ENCODE measurements around the gene CPTP.
"Not testable (repeated sequence)": the region's sequence is repeated elsewhere in the genome, so short reads cannot be mapped to it uniquely, and the experiment has no call there.

Gene CPTP

GRCh38 chr1:1315435-1315954 lies 9.1 kb upstream of the CPTP start:
- Histone ChIP-seq H3K36me3 (ENCODE audit: control insufficient read depth, insufficient read depth, low read length) (peaks cover 84% of the 10 kb centered on the region), H3K27ac (ENCODE audit: low read depth, low read length, severe bottlenecking) (no peak overlapping the region), H3K4me3 (ENCODE audit: extremely low read depth, insufficient read depth, low read length, poor library complexity, severe bottlenecking) (no peak overlapping the region)

DNA sequence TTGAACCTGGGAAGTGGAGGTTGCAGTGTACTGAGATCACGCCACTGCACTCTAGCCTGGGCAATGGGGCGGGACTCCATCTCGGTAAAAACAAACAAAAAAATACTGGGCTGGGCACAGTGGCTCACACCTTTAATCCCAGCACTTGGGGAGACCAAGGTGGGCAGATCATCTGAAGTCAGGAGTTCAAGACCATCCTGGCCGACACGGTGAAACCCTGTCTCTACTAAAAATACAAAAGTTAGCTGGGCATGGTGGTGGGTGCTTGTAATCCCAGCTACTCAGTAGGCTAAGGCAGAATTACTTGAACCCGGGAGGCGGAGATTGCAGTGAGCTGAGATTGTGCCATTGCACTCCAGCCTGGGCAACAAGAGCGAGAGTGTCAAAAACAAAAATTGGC lies 8.4 kb upstream of the CPTP start:
- not testable (repeated sequence) for H3K9me3 ChIP-seq (ENCODE audit: control insufficient read depth, low read length); H3K4me3 ChIP-seq (ENCODE audit: extremely low read depth, insufficient read depth, low read length, poor library complexity, severe bottlenecking); H3K27ac ChIP-seq (ENCODE audit: low read depth, low read length, severe bottlenecking)
- Histone ChIP-seq H3K4me1 (ENCODE audit: control insufficient read depth, insufficient read depth, low read length, poor library complexity, severe bottlenecking) (peaks cover 13% of the 10 kb centered on the region), H3K36me3 (ENCODE audit: control insufficient read depth, insufficient read depth, low read length) (peaks cover 85% of the 10 kb centered on the region)
- 84 to 90% methylated on average over 5 to 7 of the region's 8 CpGs for WGBS, 2 experiments (ENCODE audit: insufficient coverage in 2 of 2)

More at GRCh38 chr1:1315435-1315954, 9.1 kb upstream of the CPTP start:
- Histone ChIP-seq H3K4me1 (ENCODE audit: control insufficient read depth, insufficient read depth, low read length, poor library complexity, severe bottlenecking) (peaks cover 7% of the 10 kb centered on the region), H3K9me3 (ENCODE audit: control insufficient read depth, low read length) (no peaks in the 10 kb centered on the region)
- WGBS, 2 experiments (ENCODE audit: insufficient coverage in 2 of 2), result 28 to 36% methylated on average over 7 of the region's 26 CpGs

GRCh38 chr1:1317420-1317819 lies 7.2 kb upstream of the CPTP start:
- 95 to 98% methylated on average over 6 of the region's 6 CpGs for WGBS, 2 experiments (ENCODE audit: insufficient coverage in 2 of 2)
- H3K27ac ChIP-seq (ENCODE audit: low read depth, low read length, severe bottlenecking), result no peak overlapping the region
- H3K4me3 ChIP-seq (ENCODE audit: extremely low read depth, insufficient read depth, low read length, poor library complexity, severe bottlenecking), result no peak overlapping the region
- peaks cover 84% of the 10 kb centered on the region for H3K36me3 ChIP-seq (ENCODE audit: control insufficient read depth, insufficient read depth, low read length)
- H3K4me1 ChIP-seq (ENCODE audit: control insufficient read depth, insufficient read depth, low read length, poor library complexity, severe bottlenecking), result peaks cover 13% of the 10 kb centered on the region
- no peaks in the 10 kb centered on the region for H3K9me3 ChIP-seq (ENCODE audit: control insufficient read depth, low read length)

DNA sequence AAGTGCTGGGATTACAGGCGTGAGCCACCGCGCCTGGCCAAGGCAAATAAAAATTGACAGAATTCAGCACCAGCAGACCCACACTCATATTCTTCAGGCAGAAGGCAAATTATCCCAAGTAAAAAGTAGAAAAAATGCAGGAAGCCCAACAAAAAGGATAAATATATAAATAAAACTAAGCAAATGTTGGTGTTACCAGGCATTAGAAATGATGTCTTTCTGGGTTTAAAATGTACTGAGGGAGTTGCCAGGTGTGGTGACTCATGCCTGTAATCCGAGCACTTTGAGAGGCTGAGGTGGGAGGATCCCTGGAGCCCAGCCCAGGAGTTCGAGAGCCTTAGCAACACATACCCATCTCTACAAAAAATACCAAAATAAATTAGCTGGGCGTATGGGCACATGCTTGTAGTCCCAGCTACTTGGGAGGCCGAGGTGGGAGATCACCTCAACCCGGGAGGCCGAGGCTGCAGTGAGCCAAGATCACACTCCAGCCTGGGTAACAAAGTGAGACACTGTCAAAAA lies 6.4 kb upstream of the CPTP start:
- Histone ChIP-seq H3K9me3 (ENCODE audit: control insufficient read depth, low read length) (no peaks in the 10 kb centered on the region), H3K4me3 (ENCODE audit: extremely low read depth, insufficient read depth, low read length, poor library complexity, severe bottlenecking) (no peak overlapping the region), H3K4me1 (ENCODE audit: control insufficient read depth, insufficient read depth, low read length, poor library complexity, severe bottlenecking) (peaks cover 16% of the 10 kb centered on the region), H3K27ac (ENCODE audit: low read depth, low read length, severe bottlenecking) (no peak overlapping the region), H3K36me3 (ENCODE audit: control insufficient read depth, insufficient read depth, low read length) (peaks cover 82% of the 10 kb centered on the region)
- 92 to 93% methylated on average over 2 to 6 of the region's 9 CpGs for WGBS, 2 experiments (ENCODE audit: insufficient coverage in 2 of 2)

- WGBS, 2 experiments (ENCODE audit: insufficient coverage in 2 of 2), result 93 to 94% methylated on average over 27 to 32 of the region's 36 CpGs
- H3K4me3 ChIP-seq (ENCODE audit: extremely low read depth, insufficient read depth, low read length, poor library complexity, severe bottlenecking), result no peak overlapping the region
- peaks cover 20% of the 10 kb centered on the region for H3K4me1 ChIP-seq (ENCODE audit: control insufficient read depth, insufficient read depth, low read length, poor library complexity, severe bottlenecking)
- H3K36me3 ChIP-seq (ENCODE audit: control insufficient read depth, insufficient read depth, low read length), result peaks cover 76% of the 10 kb centered on the region
- H3K27ac ChIP-seq (ENCODE audit: low read depth, low read length, severe bottlenecking), result no peak overlapping the region
- H3K9me3 ChIP-seq (ENCODE audit: control insufficient read depth, low read length), result no peaks in the 10 kb centered on the region
Observed at GRCh38 chr1:1318777-1319645, 5.6 kb upstream of the CPTP start.

DNA sequence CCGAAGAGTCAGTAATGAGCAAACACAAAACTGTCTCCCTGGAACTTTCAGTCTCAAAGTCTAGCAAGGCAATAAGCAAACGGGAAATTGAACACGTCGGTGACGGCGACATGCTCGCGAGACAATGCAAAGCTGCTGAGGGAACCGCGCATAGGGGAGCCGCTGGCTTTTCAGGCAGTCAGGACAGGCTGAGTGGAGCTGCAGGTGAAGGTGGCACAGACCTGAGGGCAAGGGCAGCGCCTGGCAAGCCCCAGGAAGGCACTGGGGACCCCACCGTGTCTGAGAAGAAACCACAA lies 5.0 kb upstream of the CPTP start:
- H3K27ac ChIP-seq (ENCODE audit: low read depth, low read length, severe bottlenecking), result no peak overlapping the region
- H3K36me3 ChIP-seq (ENCODE audit: control insufficient read depth, insufficient read depth, low read length), result peaks cover 71% of the 10 kb centered on the region
- H3K9me3 ChIP-seq (ENCODE audit: control insufficient read depth, low read length), result no peaks in the 10 kb centered on the region
- 96 to 97% methylated on average over 12 to 13 of the region's 13 CpGs for WGBS, 2 experiments (ENCODE audit: insufficient coverage in 2 of 2)
- peaks cover 20% of the 10 kb centered on the region for H3K4me1 ChIP-seq (ENCODE audit: control insufficient read depth, insufficient read depth, low read length, poor library complexity, severe bottlenecking)
- no peak overlapping the region for H3K4me3 ChIP-seq (ENCODE audit: extremely low read depth, insufficient read depth, low read length, poor library complexity, severe bottlenecking)

GRCh38 chr1:1320666-1321448 lies 3.7 kb upstream of the CPTP start:
- no peak overlapping the region for H3K27ac ChIP-seq (ENCODE audit: low read depth, low read length, severe bottlenecking)
- peaks cover 68% of the 10 kb centered on the region for H3K36me3 ChIP-seq (ENCODE audit: control insufficient read depth, insufficient read depth, low read length)
- no peaks in the 10 kb centered on the region for H3K9me3 ChIP-seq (ENCODE audit: control insufficient read depth, low read length)
- WGBS, 2 experiments (ENCODE audit: insufficient coverage in 2 of 2), result 91 to 92% methylated on average over 19 to 21 of the region's 23 CpGs
- H3K4me1 ChIP-seq (ENCODE audit: control insufficient read depth, insufficient read depth, low read length, poor library complexity, severe bottlenecking), result peaks cover 23% of the 10 kb centered on the region
- no peak overlapping the region for H3K4me3 ChIP-seq (ENCODE audit: extremely low read depth, insufficient read depth, low read length, poor library complexity, severe bottlenecking)

DNA sequence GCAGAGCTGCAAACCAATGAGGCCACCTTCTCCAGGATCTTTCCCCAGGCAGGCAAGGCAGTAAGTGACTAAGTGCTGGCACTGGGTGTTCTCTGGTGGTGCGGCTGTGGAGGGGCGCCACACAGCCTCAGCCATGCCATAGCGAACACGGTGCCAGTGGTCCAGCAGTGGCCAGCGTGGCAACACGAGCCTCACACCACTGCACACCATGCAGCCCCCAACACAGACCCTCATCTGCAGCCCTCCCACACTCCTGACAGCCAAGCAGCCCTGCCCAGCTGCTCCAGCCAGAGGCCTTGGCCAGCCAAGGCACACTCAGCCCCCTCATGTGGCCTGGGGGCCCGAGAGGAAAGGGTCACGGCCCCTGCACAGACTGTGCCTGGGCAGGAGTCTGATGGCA lies 3.1 kb upstream of the CPTP start:
- H3K36me3 ChIP-seq (ENCODE audit: control insufficient read depth, insufficient read depth, low read length), result peaks cover 68% of the 10 kb centered on the region
- no peaks in the 10 kb centered on the region for H3K9me3 ChIP-seq (ENCODE audit: control insufficient read depth, low read length)
- WGBS, 2 experiments (ENCODE audit: insufficient coverage in 2 of 2), result 92 to 98% methylated on average over 8 of the region's 8 CpGs
- H3K4me1 ChIP-seq (ENCODE audit: control insufficient read depth, insufficient read depth, low read length, poor library complexity, severe bottlenecking), result peaks cover 25% of the 10 kb centered on the region
- no peak overlapping the region for H3K4me3 ChIP-seq (ENCODE audit: extremely low read depth, insufficient read depth, low read length, poor library complexity, severe bottlenecking)
- H3K27ac ChIP-seq (ENCODE audit: low read depth, low read length, severe bottlenecking), result no peak overlapping the region

DNA sequence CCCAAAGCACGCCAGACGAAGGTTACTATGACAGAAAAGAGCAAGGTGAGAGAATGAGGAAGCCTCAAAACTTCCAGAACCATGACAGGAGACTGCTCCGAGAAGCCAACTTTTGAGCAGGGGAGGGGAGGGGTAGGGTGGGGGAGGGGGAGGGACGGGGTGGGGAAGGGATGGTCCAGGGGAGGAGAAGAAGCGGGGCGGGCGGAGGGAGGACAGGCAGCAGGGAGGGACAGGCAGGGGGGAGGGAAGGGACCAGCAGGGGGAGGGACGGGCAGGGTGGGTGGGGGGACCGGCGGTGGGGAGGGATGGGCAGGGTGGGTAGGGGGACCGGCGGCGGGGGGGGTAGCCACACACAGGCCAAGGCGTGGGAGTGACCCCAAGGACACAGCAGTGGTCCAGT lies 2.2 kb upstream of the CPTP start:
- no peak overlapping the region for H3K27ac ChIP-seq (ENCODE audit: low read depth, low read length, severe bottlenecking)
- no peaks in the 10 kb centered on the region for H3K9me3 ChIP-seq (ENCODE audit: control insufficient read depth, low read length)
- peaks cover 61% of the 10 kb centered on the region for H3K36me3 ChIP-seq (ENCODE audit: control insufficient read depth, insufficient read depth, low read length)
- no peak overlapping the region for H3K4me3 ChIP-seq (ENCODE audit: extremely low read depth, insufficient read depth, low read length, poor library complexity, severe bottlenecking)
- peaks cover 25% of the 10 kb centered on the region for H3K4me1 ChIP-seq (ENCODE audit: control insufficient read depth, insufficient read depth, low read length, poor library complexity, severe bottlenecking)
- 96 to 98% methylated on average over 4 to 6 of the region's 14 CpGs for WGBS, 2 experiments (ENCODE audit: insufficient coverage in 2 of 2)

GRCh38 chr1:1322952-1323351 lies 1.6 kb upstream of the CPTP start:
- peaks cover 55% of the 10 kb centered on the region for H3K36me3 ChIP-seq (ENCODE audit: control insufficient read depth, insufficient read depth, low read length)
- H3K27ac ChIP-seq (ENCODE audit: low read depth, low read length, severe bottlenecking), result no peak overlapping the region
- no peaks in the 10 kb centered on the region for H3K9me3 ChIP-seq (ENCODE audit: control insufficient read depth, low read length)
- H3K4me3 ChIP-seq (ENCODE audit: extremely low read depth, insufficient read depth, low read length, poor library complexity, severe bottlenecking), result no peak overlapping the region
- 92 to 96% methylated on average over 10 of the region's 10 CpGs for WGBS, 2 experiments (ENCODE audit: insufficient coverage in 2 of 2)
- H3K4me1 ChIP-seq (ENCODE audit: control insufficient read depth, insufficient read depth, low read length, poor library complexity, severe bottlenecking), result peaks cover 25% of the 10 kb centered on the region

Data from mesodermal cell (in vitro differentiated cells).